Liver (tissue), 9 donors: ENCODE measurements around the gene BRAT1. TPM values are rescaled to one million over a fixed set of nuclear protein-coding genes. Genes with fewer than 3 reads are reported as not detected.

ENCODE experiments used
- DNase-seq: peaks from one replicate; pipeline ENCODE4 v3.0.0-alpha.2; 2017; ENCODE audit warnings: low spot score
- H3K27ac ChIP-seq, 2 donors: one replicate each; pipeline ENCODE4 v1.7.0; 2013; ENCODE audit warnings: inconsistent platforms in 2 of 2, low read length in 2 of 2, control low read depth in 1 of 2, low read depth in 1 of 2, mild to moderate bottlenecking in 1 of 2
- H3K27me3 ChIP-seq, 4 donors: one replicate each; pipeline versions ENCODE4 v1.6.1 to v1.7.0; 2013; ENCODE audit warnings: low read length in 3 of 4, inconsistent platforms in 1 of 4, mild to moderate bottlenecking in 1 of 4, moderate library complexity in 1 of 4; ENCODE audit not compliant: control insufficient read depth in 4 of 4, insufficient read depth in 4 of 4
- H3K36me3 ChIP-seq, 4 donors: one replicate each; pipeline versions ENCODE4 v1.6.1 to v1.7.0; 2013; ENCODE audit warnings: low read length in 3 of 4, mild to moderate bottlenecking in 3 of 4, low read depth in 1 of 4, moderate library complexity in 1 of 4; ENCODE audit not compliant: control insufficient read depth in 4 of 4, insufficient read depth in 3 of 4
- H3K4me1 ChIP-seq, 4 donors: one replicate each; pipeline versions ENCODE4 v1.6.1 to v1.7.0; 2013; ENCODE audit warnings: low read length in 3 of 4, mild to moderate bottlenecking in 3 of 4, moderate library complexity in 1 of 4; ENCODE audit not compliant: control insufficient read depth in 4 of 4, insufficient read depth in 4 of 4
- H3K4me3 ChIP-seq, 3 donors: one replicate each; pipeline versions ENCODE4 v1.6.1 to v1.7.0; 2013; ENCODE audit warnings: low read length in 3 of 3, control low read depth in 1 of 3, low read depth in 1 of 3, mild to moderate bottlenecking in 1 of 3
- H3K9ac ChIP-seq, 2 donors: one replicate each; pipeline ENCODE4 v1.7.0; 2013; ENCODE audit warnings: low read length in 2 of 2, mild to moderate bottlenecking in 2 of 2, moderate library complexity in 2 of 2, control low read depth in 1 of 2, low read depth in 1 of 2
- H3K9me3 ChIP-seq, 4 donors: one replicate each; pipeline versions ENCODE4 v1.6.1 to v1.7.0; 2013; ENCODE audit warnings: low read length in 3 of 4; ENCODE audit not compliant: control insufficient read depth in 4 of 4
- ATF3 ChIP-seq: IDR thresholded peaks from 2 replicates; pipeline ENCODE4 v1.6.1; 2016; ENCODE audit warnings: antibody characterized with exemption
- CTCF ChIP-seq: fragments of 150-350 bp; IDR thresholded peaks from 2 replicates; pipeline ENCODE4 v1.5.1; 2017; ENCODE audit warnings: improper control_type of control experiment, low read depth, low read length; ENCODE audit not compliant: missing input control
- EGR1 ChIP-seq, 2 donors: IDR thresholded peaks; 2 replicates each; pipeline ENCODE4 v1.6.1; 2016 to 2018; ENCODE audit warnings: antibody characterized with exemption in 2 of 2, low read depth in 2 of 2
- FOXA1 ChIP-seq: IDR thresholded peaks from 2 replicates; pipeline ENCODE4 v1.6.1; 2016; ENCODE audit warnings: antibody characterized with exemption
- FOXA2 ChIP-seq: IDR thresholded peaks from 2 replicates; pipeline ENCODE4 v1.6.1; 2016; ENCODE audit warnings: antibody characterized with exemption
- GABPA ChIP-seq, 2 donors: IDR thresholded peaks in 1 of 2; conservative IDR thresholded peaks in 1 of 2; 2 replicates each; pipeline ENCODE4 v1.6.1; 2016; ENCODE audit warnings: antibody characterized with exemption in 2 of 2, mild to moderate bottlenecking in 1 of 2, moderate library complexity in 1 of 2
- HNF4A ChIP-seq, 2 donors: conservative IDR thresholded peaks; 2 replicates each; pipeline ENCODE4 v1.6.1; 2016; ENCODE audit warnings: antibody characterized with exemption in 2 of 2, mild to moderate bottlenecking in 2 of 2
- RAD21 ChIP-seq, 2 donors: IDR thresholded peaks; 2 replicates each; pipeline ENCODE4 v1.6.1; 2016; ENCODE audit warnings: antibody characterized with exemption in 2 of 2, mild to moderate bottlenecking in 2 of 2
- RXRA ChIP-seq, 2 donors: IDR thresholded peaks; 2 replicates each; pipeline ENCODE4 v1.6.1; 2017 to 2018; ENCODE audit warnings: antibody characterized with exemption in 2 of 2, mild to moderate bottlenecking in 1 of 2
- SP1 ChIP-seq: IDR thresholded peaks from 2 replicates; pipeline ENCODE4 v1.6.1; 2018; ENCODE audit warnings: antibody characterized with exemption, mild to moderate bottlenecking
- TAF1 ChIP-seq: conservative IDR thresholded peaks from 2 replicates; pipeline ENCODE4 v1.6.1; 2016; ENCODE audit warnings: antibody characterized with exemption, mild to moderate bottlenecking
- YY1 ChIP-seq: IDR thresholded peaks from 2 replicates; pipeline ENCODE4 v1.6.1; 2016; ENCODE audit warnings: antibody characterized with exemption, mild to moderate bottlenecking
- WGBS: extraction: QIAGEN DNeasy Blood & Tissue Kit; methylation state at CpG from one replicate; pipeline ENCODE4 v1.1.7; 2013; 5-methylcytosine and 5-hydroxymethylcytosine counted together
- polyA plus RNA-seq, 2 donors: library from polyadenylated mRNA; stranded (reverse) in 1 of 2; unstranded in 1 of 2; fragments of 200-250 nt in 1 of 2; fragments of >200 nt in 1 of 2; fragmentation: Nextera tagmentation in 1 of 2; extraction: Ambion mirVana in 1 of 2; gene quantifications; one replicate each; pipeline versions ENCODE4 v1.2.1 to v1.2.3, GENCODE V29; 2013 to 2015
- total RNA-seq, 2 donors: library from RNA; depleted of rRNA; stranded (reverse); fragments of >200 nt; gene quantifications; one replicate each; pipeline ENCODE4 v1.2.3, GENCODE V29; 2014
- TF ChIP-seq, protein P1 (sequence below): IDR thresholded peaks from 2 replicates; pipeline ENCODE4 v1.6.1; 2016; ENCODE audit warnings: antibody characterized with exemption, mild to moderate bottlenecking
- donor health status: healthy.
- donor health status: healthy.
- donor health status: healthy.
- donor health status: healthy.
- donor health status: healthy.

The BRAT1 gene
- total and polyA plus RNA-seq, 4 donors: 10.0 to 20.7 (median 16.7) TPM

DNA sequence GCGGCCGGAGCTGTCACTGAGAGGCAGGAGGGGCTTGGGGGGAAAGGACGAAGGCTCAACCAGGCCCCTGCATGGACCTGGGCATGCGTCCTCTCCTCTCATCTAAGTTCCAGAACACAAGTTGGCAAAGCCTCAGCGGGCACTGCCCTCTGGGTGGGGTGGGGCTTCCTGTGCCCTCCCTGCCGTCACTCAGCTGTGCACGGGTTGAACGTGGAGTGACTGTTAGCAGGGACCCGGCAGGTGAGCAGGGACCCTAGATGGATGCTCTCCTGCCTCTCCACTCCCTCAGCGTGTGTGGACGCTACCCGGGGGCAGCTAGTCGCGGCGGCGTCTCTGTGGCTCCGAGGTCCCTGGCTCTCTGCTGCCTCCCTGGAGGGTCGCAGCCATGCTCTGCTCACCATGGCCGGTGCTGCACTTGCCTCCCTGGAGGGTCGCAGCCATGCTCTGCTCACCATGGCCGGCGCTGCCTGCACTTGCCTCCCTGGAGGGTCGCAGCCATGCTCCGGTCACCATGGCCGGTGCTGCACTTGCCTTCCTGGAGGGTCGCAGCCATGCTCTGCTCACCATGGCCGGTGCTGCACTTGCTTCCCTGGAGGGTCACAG is 40.0 kb upstream of the BRAT1 start:
- DNase-seq: no peak
- H3K27me3 ChIP-seq: no peaks in the 10 kb centered on the region
- H3K9me3 ChIP-seq: no peaks in the 10 kb centered on the region
- H3K4me1 ChIP-seq: no peaks in the 10 kb centered on the region
- no peak overlapping the region for H3K4me3 ChIP-seq
- 96% methylated on average over 27 of the region's 27 CpGs for WGBS
- TF ChIP-seq GABPA (IDR thresholded peaks at IDR 0.05 in 1 of 2, conservative IDR thresholded peaks at IDR 0.05 in 1 of 2) (no peak), FOXA1 (no peak), ATF3 (no peak), RXRA (IDR thresholded peaks at IDR 0.05) (no peak), HNF4A (conservative IDR thresholded peaks at IDR 0.05) (no peak)
- TF ChIP-seq, protein P1, sequence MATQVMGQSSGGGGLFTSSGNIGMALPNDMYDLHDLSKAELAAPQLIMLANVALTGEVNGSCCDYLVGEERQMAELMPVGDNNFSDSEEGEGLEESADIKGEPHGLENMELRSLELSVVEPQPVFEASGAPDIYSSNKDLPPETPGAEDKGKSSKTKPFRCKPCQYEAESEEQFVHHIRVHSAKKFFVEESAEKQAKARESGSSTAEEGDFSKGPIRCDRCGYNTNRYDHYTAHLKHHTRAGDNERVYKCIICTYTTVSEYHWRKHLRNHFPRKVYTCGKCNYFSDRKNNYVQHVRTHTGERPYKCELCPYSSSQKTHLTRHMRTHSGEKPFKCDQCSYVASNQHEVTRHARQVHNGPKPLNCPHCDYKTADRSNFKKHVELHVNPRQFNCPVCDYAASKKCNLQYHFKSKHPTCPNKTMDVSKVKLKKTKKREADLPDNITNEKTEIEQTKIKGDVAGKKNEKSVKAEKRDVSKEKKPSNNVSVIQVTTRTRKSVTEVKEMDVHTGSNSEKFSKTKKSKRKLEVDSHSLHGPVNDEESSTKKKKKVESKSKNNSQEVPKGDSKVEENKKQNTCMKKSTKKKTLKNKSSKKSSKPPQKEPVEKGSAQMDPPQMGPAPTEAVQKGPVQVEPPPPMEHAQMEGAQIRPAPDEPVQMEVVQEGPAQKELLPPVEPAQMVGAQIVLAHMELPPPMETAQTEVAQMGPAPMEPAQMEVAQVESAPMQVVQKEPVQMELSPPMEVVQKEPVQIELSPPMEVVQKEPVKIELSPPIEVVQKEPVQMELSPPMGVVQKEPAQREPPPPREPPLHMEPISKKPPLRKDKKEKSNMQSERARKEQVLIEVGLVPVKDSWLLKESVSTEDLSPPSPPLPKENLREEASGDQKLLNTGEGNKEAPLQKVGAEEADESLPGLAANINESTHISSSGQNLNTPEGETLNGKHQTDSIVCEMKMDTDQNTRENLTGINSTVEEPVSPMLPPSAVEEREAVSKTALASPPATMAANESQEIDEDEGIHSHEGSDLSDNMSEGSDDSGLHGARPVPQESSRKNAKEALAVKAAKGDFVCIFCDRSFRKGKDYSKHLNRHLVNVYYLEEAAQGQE: no peak
- H3K9ac ChIP-seq: no peak overlapping the region
- H3K36me3 ChIP-seq: peaks cover 3 to 34% (median 8%) of the 10 kb centered on the region in 4 donors
- no peak overlapping the region for H3K27ac ChIP-seq

GRCh38 chr7:2594599-2594998 is 39.3 kb upstream of the BRAT1 start:
- Histone ChIP-seq H3K4me1 (no peaks in the 10 kb centered on the region), H3K4me3 (no peak overlapping the region), H3K36me3 (peaks cover 3 to 33% (median 8%) of the 10 kb centered on the region in 4 donors), H3K27me3 (no peaks in the 10 kb centered on the region), H3K27ac (no peak overlapping the region), H3K9me3 (no peaks in the 10 kb centered on the region), H3K9ac (no peak overlapping the region)
- WGBS: 94% methylated on average over 10 of the region's 10 CpGs
- no peak for TF ChIP-seq CTCF
- no peak for DNase-seq

DNA sequence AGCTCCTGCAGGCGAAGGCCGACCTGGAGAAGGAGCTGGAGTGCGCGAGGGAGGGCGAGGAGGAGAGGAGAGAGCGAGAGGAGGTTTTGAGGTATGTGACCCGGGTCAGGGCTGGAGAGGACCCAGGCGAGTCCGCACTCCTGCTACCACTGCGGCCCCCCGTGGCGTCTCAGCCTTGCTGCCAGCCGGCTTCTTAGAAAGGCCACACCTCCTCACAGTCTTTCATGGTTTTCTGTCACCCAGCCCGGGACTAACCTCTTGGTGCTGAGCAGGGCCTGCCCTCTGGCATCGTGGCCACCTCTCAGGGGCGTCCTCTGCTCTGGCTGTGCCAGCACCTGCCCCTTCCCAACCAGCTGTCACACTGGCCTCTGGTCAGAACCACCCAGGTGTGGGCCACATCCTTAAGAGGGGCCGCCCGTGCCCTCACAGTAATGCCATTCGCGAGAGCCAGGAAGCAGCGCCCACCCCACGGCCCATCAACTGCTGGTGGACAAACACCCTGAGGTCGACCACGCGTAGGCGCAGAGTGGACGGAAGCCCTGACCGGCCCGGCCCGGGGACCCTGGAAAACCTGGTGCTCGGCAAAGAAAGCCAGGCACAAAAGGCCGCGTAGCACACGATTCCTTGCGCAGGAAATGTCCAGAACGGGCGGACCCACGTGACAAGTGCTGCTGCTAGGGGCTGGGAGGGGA is 37.9 kb upstream of the BRAT1 start:
- H3K27me3 ChIP-seq: no peaks in the 10 kb centered on the region
- no peak overlapping the region for H3K4me3 ChIP-seq
- peaks cover 3 to 27% (median 6%) of the 10 kb centered on the region in 4 donors for H3K36me3 ChIP-seq
- no peaks in the 10 kb centered on the region for H3K9me3 ChIP-seq
- H3K9ac ChIP-seq: no peak overlapping the region
- H3K4me1 ChIP-seq: no peaks in the 10 kb centered on the region
- H3K27ac ChIP-seq: no peak overlapping the region
- no peak for DNase-seq
- WGBS: 95% methylated on average over 38 of the region's 38 CpGs
- TF ChIP-seq FOXA2 (no peak), SP1 (no peak), RAD21 (IDR thresholded peaks at IDR 0.05) (no peak), ATF3 (no peak), FOXA1 (no peak), CTCF (no peak), YY1 (no peak), HNF4A (conservative IDR thresholded peaks at IDR 0.05) (no peak), TAF1 (no peak), RXRA (IDR thresholded peaks at IDR 0.05) (no peak), EGR1 (IDR thresholded peaks at IDR 0.05; ENCODE audit: low read depth in 2 of 2) (no peak)
- TF ChIP-seq, protein P1: no peak
